Adrenal gland (tissue), 12 donors: Measurements from ENCODE around the gene RFWD3. TPM values are rescaled to one million over a fixed set of nuclear protein-coding genes. Genes with fewer than 3 reads are reported as not detected.
A peak's percentile ranks its signal among the peaks of the same experiment; 100 is the strongest.

Experiments
- DNase-seq, 7 donors: peaks; one replicate each; pipeline ENCODE4 v3.0.0-alpha.2; 2019 to 2020
- H3K27ac ChIP-seq, 5 donors: fragments of 200-600 bp; sonication (generic) in 4 of 5; 1 replicate in 3 of 5; 2 replicates in 2 of 5; pipeline versions ENCODE4 v1.5.1 to v1.8.0; 2016 to 2020; ENCODE audit warnings: mild to moderate bottlenecking in 1 of 5
- H3K27me3 ChIP-seq: fragments of 200-600 bp; 2 replicates; pipeline ENCODE4 v1.8.0; 2021
- H3K36me3 ChIP-seq, 2 donors: fragments of 200-600 bp; replicated peaks in 1 of 2; 1 replicate in 1 of 2; 2 replicates in 1 of 2; pipeline versions ENCODE4 v1.5.1 to v1.8.0; 2018 to 2022
- H3K4me1 ChIP-seq, 2 donors: fragments of 200-600 bp; replicated peaks in 1 of 2; 1 replicate in 1 of 2; 2 replicates in 1 of 2; pipeline versions ENCODE4 v1.5.1 to v1.8.0; 2018 to 2021
- H3K4me3 ChIP-seq, 4 donors: fragments of 200-600 bp; sonication (generic) in 3 of 4; one replicate each; pipeline ENCODE4 v1.5.1; 2016 to 2018
- H3K9me3 ChIP-seq, 3 donors: fragments of 200-600 bp; sonication (generic) in 1 of 3; replicated peaks in 1 of 3; 1 replicate in 2 of 3; 2 replicates in 1 of 3; pipeline versions ENCODE4 v1.5.1 to v1.8.0; 2016 to 2021
- POLR2A ChIP-seq, 2 donors: fragments of 450-650 bp; IDR thresholded peaks; one replicate each; pipeline ENCODE4 v1.6.1; 2017; ENCODE audit warnings: antibody characterized with exemption in 2 of 2, mild to moderate bottlenecking in 2 of 2, moderate library complexity in 1 of 2
- WGBS, 4 donors: extraction: QIAGEN DNeasy Blood & Tissue Kit in 2 of 4; methylation state at CpG; one replicate each; pipeline versions ENCODE4 v1.1.5 to v1.1.7; 2013 to 2017; 5-methylcytosine and 5-hydroxymethylcytosine counted together
- intact Hi-C, 2 donors: fragments of 100-400 bp; cut with DNase I; formaldehyde crosslinking; loops; one replicate each; pipeline versions ENCODE4 v1.14.1 to v1.15.0; 2022 to 2023
- polyA plus RNA-seq, 3 donors: library from polyadenylated mRNA; stranded (reverse); fragments of 200-250 nt in 2 of 3; fragments of 350-450 nt in 1 of 3; fragmentation: Illumina TruSeq in 1 of 3; extraction: RNeasy Lipid Tissue Mini Kit (QIAGEN cat#74804) in 1 of 3; gene quantifications; one replicate each; pipeline ENCODE4 v1.2.3, GENCODE V29; 2013 to 2014
- total RNA-seq, 9 donors: library from RNA; depleted of rRNA in 4 of 9; stranded (reverse); fragments of >200 nt in 4 of 9; fragments of 120-200 nt in 1 of 9; fragmentation: NEBNext Ultra II Directional in 1 of 9; extraction: Animal tissue kit (Norgen Biotek cat#: 25700) in 1 of 9; gene quantifications; one replicate each; pipeline versions ENCODE4 v1.1.0 to v1.2.4, GENCODE V29; 2013 to 2023
- TF ChIP-seq, protein P1 (sequence below), 6 experiments: fragments of 450-650 bp in 4 of 6; fragments of 200-600 bp in 2 of 6; sonication (generic) in 1 of 6; IDR thresholded peaks; 1 replicate in 5 of 6; 2 replicates in 1 of 6; pipeline versions ENCODE4 v1.5.1 to v1.8.0; 2016 to 2021; ENCODE audit warnings: antibody characterized with exemption in 6 of 6, mild to moderate bottlenecking in 2 of 6, moderate library complexity in 1 of 6
- donor health status: healthy with polysubstance abuse.
- donor health status: Bipolar disorder and iron deficiency.
- donor health status: DM: yes; HTN: yes; CAD: no.
- donor health status: DM: no; HTN: no; CAD: no.
- donor health status: DM: no; HTN: no; CAD: no.
- donor health status: DM: yes; HTN: yes; CAD: no.

RFWD3 gene
- total and polyA plus RNA-seq, 12 donors = 2.6 to 27.1 (median 11.9) TPM

DNA sequence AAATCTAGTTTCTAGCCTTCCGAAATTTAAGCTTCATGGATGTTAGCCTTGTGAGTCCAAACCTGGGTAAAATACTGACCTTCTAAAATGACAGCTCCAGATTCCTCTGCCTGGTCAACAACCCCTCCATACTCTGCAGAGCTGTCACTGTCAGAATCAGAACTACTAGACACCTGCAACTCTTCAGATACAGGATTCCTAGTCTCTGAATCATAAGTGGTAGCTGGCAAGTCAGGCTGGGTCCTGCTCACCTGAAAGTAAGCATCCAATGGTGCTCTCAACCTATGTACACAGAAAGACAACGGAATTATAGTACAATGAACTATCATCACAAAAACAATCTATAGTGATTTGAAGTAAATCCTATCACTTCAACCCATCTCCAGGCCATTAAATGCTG is 14.8 kb downstream of the RFWD3 start:
- Histone ChIP-seq H3K9me3 (no peaks in the 10 kb centered on the region), H3K4me1 (no peaks in the 10 kb centered on the region), H3K4me3 (no peak overlapping the region), H3K27me3 (no peaks in the 10 kb centered on the region), H3K27ac (no peak overlapping the region), H3K36me3 (peaks cover 0 to 14% of the 10 kb centered on the region in 2 donors)
- peak in 1 of 7 donors; percentile 24 for DNase-seq
- intact Hi-C loops = no loop called here
- TF ChIP-seq, protein P1, sequence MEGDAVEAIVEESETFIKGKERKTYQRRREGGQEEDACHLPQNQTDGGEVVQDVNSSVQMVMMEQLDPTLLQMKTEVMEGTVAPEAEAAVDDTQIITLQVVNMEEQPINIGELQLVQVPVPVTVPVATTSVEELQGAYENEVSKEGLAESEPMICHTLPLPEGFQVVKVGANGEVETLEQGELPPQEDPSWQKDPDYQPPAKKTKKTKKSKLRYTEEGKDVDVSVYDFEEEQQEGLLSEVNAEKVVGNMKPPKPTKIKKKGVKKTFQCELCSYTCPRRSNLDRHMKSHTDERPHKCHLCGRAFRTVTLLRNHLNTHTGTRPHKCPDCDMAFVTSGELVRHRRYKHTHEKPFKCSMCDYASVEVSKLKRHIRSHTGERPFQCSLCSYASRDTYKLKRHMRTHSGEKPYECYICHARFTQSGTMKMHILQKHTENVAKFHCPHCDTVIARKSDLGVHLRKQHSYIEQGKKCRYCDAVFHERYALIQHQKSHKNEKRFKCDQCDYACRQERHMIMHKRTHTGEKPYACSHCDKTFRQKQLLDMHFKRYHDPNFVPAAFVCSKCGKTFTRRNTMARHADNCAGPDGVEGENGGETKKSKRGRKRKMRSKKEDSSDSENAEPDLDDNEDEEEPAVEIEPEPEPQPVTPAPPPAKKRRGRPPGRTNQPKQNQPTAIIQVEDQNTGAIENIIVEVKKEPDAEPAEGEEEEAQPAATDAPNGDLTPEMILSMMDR (IDR thresholded peaks at IDR 0.05) = no peak
- no peak for TF ChIP-seq POLR2A (IDR thresholded peaks at IDR 0.05)
- 83 to 94% (median 88%) methylated on average over 2 of the region's 2 CpGs for WGBS, 4 donors

DNA sequence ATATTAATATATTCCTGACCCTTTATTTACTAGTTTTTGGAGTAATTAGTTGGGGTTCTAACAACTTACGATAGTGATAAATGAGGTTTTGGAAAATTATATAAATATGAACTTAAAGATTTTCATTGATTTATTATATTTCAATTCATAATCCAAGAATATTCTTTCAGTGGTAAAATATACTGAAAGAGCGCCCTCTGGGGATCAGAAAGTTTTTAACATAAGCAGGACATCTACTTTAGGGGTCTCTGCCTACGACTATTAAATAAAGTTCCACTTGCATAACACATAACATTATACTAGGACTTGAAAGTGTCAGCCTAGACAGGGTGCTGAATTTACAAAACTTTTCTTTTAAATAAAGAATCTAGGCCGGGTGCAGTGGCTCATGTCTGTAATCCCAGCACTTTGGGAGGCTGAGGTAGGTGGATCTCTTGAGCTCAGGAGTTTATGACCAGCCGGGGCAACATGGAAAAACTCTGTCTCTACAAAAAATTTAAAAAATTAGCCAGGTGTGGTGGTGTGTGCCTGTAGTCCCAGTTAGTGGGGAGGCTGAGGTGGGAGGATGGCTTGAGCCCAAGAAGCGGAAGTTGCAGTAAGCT is 15.6 kb downstream of the RFWD3 start:
- no peaks in the 10 kb centered on the region for H3K27me3 ChIP-seq
- intact Hi-C loops = no loop called here
- H3K36me3 ChIP-seq = peaks cover 0 to 17% of the 10 kb centered on the region in 2 donors
- WGBS, 4 donors = 83 to 87% (median 84%) methylated on average over 6 of the region's 6 CpGs
- TF ChIP-seq POLR2A (IDR thresholded peaks at IDR 0.05) = no peak
- TF ChIP-seq, protein P1 (IDR thresholded peaks at IDR 0.05) = peak in 5 of 6 experiments; percentile 9 to 47 (median 34)
- peak in 1 of 7 donors; percentile 21 for DNase-seq
- H3K4me3 ChIP-seq = no peak overlapping the region
- no peaks in the 10 kb centered on the region for H3K9me3 ChIP-seq
- no peak overlapping the region for H3K27ac ChIP-seq
- H3K4me1 ChIP-seq = no peaks in the 10 kb centered on the region

DNA sequence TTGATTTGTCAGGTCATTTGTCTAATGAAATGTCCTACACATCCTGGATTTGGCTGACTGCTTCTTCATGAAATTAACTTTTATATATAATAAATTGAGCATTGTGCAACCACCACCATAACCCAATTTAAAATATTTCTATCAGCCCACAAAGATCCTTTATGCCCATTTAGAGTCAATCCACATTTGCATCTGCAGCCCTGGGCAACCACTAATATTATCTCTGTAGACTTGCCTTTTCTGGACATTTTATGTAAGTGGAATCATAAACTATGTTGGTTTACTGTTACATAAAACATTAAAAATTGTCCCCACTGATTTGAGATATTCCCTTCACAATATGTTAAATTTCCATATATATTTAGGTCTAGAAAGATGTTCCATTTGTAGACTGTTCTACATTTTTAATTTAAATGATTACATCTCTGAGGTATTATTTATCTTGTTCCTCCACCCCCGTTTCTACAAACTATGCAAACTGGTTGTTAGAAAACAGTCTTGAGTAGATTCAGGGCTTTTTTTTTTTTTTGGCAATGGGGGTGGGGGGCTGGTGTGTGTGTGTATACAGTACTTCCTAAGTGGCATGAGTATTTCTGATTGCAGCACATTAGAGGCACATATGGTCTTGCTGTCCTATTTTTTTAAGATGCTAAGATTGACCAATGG is 16.7 kb downstream of the RFWD3 start:
- TF ChIP-seq, protein P1 (IDR thresholded peaks at IDR 0.05) = no peak
- Histone ChIP-seq H3K4me1 (no peaks in the 10 kb centered on the region), H3K27ac (no peak overlapping the region), H3K27me3 (no peaks in the 10 kb centered on the region), H3K4me3 (no peak overlapping the region), H3K9me3 (no peaks in the 10 kb centered on the region), H3K36me3 (peaks cover 0 to 24% of the 10 kb centered on the region in 2 donors)
- 77 to 81% (median 79%) methylated on average over 1 of the region's 1 CpG for WGBS, 4 donors
- intact Hi-C loops = no loop called here
- peak in 1 of 7 donors; percentile 4 for DNase-seq

DNA sequence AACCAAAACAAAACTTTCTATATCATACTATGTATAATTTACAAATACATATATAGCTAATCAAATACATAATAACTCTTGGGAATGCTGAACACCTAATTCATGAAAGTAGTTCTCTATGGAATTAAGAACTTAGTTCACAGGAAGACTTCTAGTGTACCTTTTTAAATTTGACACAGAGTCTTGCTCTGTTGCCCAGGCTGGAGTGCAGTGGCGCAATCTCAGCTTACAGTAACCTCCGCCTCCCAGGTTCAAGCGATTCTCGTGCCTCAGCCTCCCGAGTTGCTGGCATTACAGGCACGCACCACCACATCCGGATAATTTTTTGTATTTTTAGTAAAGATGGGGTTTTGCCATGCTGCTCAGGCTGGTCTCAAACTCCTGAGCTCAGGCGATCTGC is 24.7 kb downstream of the RFWD3 start:
- Histone ChIP-seq H3K9me3 (no peaks in the 10 kb centered on the region), H3K4me3 (no peak overlapping the region), H3K27me3 (no peaks in the 10 kb centered on the region), H3K36me3 (peaks cover 0 to 36% of the 10 kb centered on the region in 2 donors), H3K27ac (no peak overlapping the region), H3K4me1 (peaks cover 0 to 12% of the 10 kb centered on the region in 2 donors)
- DNase-seq = peak in 1 of 7 donors; percentile 3
- intact Hi-C loops = no loop called here
- WGBS, 4 donors = 96 to 97% (median 97%) methylated on average over 8 of the region's 8 CpGs
- TF ChIP-seq, protein P1 (IDR thresholded peaks at IDR 0.05) = no peak
- no peak for TF ChIP-seq POLR2A (IDR thresholded peaks at IDR 0.05)
